Cardiac atrium fibroblast (primary cell): Measurements from ENCODE around the gene TNS2. TPM values are rescaled to one million over a fixed set of nuclear protein-coding genes. Genes with fewer than 3 reads are reported as not detected.

Experiments used
- total RNA-seq: library from RNA; depleted of rRNA; stranded (reverse); fragments of >200 nt; gene quantifications from 2 replicates; pipeline ENCODE4 v1.2.3, GENCODE V29; 2015

TNS2 gene, protein sequence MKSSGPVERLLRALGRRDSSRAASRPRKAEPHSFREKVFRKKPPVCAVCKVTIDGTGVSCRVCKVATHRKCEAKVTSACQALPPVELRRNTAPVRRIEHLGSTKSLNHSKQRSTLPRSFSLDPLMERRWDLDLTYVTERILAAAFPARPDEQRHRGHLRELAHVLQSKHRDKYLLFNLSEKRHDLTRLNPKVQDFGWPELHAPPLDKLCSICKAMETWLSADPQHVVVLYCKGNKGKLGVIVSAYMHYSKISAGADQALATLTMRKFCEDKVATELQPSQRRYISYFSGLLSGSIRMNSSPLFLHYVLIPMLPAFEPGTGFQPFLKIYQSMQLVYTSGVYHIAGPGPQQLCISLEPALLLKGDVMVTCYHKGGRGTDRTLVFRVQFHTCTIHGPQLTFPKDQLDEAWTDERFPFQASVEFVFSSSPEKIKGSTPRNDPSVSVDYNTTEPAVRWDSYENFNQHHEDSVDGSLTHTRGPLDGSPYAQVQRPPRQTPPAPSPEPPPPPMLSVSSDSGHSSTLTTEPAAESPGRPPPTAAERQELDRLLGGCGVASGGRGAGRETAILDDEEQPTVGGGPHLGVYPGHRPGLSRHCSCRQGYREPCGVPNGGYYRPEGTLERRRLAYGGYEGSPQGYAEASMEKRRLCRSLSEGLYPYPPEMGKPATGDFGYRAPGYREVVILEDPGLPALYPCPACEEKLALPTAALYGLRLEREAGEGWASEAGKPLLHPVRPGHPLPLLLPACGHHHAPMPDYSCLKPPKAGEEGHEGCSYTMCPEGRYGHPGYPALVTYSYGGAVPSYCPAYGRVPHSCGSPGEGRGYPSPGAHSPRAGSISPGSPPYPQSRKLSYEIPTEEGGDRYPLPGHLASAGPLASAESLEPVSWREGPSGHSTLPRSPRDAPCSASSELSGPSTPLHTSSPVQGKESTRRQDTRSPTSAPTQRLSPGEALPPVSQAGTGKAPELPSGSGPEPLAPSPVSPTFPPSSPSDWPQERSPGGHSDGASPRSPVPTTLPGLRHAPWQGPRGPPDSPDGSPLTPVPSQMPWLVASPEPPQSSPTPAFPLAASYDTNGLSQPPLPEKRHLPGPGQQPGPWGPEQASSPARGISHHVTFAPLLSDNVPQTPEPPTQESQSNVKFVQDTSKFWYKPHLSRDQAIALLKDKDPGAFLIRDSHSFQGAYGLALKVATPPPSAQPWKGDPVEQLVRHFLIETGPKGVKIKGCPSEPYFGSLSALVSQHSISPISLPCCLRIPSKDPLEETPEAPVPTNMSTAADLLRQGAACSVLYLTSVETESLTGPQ (N-terminal part only)
- 99.6 and 100 TPM in 2 replicates for total RNA-seq

DNA sequence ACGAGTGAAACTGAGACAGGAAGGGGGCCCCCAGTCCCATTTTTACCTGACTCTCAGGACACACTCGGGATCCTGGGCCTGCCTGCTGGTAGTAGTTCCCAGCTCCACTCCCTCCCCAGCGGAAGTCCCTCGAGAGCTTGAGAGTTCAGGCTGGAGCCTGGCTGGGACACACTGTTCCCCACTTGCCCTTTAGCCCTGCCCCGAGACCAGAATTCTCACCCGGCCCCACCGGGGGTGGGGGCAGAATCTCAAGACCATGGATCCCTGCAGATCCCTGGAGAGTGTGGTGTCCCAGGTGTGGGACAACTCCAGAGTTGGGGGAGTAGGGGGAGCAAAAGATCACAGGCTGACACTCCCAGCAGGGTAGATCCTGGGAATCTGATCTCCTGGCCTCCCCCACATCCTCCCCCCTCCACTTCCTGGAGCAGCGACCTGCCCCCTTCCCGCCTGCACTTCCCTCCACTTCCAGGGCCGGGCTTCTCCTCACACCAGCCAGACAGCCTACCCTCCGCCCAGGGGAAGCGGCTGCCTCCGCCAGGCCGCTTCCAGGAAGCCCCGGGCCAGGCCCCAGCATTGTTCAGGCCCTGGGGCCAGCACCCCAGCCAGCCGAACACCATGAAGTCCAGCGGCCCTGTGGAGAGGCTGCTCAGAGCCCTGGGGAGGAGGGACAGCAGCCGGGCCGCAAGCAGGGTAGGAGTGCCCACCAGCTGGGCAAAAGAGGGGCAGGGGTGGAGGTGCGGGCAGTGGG lies at the start of gene TNS2:
TSS of gene TNS2 (plus strand) at position 495 of the 748 bp plus-strand sequence. CDS start at position 616, 121 bp downstream.

DNA sequence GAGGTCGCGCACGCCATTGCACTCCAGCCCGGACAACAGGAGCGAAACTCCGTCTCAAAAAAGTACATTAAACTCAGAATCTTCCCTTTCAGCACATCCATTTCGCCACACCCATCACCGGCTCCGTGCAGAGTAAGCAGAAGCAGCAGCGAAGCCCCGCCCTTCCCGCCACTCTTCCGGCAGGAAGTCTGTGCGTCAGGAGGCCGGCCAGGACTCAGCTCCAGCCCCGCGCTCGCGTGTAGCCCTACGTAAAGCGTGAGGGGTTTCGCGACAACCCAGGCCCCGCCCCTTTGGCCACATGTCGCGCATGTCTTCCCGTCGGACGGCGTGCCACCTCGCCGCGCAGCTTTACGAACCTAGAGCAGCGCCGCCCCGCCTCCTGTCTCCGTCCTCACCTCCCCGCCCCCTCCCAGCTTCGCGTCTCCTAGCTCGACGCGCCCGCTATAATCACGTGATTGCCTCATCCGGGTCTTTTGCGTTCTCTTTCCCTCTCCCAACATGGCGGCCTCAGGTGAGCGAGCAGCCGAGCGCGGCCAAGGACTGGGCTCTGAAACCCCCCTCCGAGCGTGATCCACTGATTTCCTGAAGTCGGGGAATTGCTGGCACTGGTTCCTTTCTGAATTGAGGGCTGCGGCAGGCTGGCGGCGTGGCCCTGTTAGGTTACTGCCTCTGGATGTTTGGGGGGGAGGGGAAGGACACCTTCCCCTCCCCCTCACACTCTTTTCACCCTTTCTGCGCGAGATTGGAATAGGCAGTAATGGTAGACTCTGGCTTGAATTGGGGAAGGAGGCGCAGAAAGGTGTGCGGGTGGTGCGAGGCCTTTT lies 43.7 kb upstream of the TNS2 start, which contains the start of gene EIF4B:
TSS of gene EIF4B (plus strand) at position 471 of the 824 bp plus-strand sequence. CDS start at position 499, 28 bp downstream.

DNA sequence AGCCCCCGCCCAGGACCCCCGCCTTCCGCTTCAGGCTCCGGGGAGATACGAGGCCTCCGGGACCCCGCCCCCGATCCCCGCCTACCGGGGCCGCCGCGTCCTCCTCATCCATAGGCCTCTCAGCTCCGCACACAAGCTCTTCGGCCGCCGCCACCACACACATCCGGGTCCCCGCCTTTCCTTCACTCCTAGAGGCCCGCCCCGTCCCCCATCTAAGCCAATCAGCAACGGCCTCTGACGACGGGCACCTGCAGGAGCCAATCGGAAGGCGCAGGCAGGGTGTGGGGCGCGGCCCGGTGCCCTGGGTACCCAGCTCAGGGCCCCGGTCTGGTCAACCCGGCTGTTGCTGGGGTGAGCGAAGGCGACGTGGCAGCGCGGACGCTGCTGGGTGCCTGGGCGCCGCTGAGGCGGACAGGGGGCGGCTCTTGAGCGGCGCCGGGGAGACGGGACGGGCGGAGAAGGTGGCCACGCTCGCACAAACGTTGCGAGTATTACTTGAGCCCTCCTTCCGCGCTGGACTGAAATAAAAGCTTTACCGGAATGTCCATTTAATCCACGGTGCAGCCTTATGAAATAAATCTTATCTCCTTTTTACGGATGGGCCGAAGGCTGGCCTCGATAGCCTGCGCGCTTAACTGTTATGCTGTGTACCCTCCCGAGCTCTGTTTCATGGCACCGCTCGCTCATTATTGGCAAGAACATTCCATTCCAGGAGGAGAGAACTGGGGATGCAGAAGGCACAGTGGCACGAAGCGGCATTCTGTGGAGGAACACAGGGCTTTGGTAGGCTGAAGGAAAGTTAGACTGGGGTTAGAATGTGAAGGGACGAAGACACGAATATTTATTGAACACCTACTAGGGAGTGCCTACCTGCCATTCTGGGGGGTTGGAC lies 29.6 kb downstream of the TNS2 start, which contains the start of gene SPRYD3:
TSS of gene SPRYD3 (minus strand) at position 165 of the 892 bp plus-strand sequence. CDS start at position 108, 57 bp downstream.

DNA sequence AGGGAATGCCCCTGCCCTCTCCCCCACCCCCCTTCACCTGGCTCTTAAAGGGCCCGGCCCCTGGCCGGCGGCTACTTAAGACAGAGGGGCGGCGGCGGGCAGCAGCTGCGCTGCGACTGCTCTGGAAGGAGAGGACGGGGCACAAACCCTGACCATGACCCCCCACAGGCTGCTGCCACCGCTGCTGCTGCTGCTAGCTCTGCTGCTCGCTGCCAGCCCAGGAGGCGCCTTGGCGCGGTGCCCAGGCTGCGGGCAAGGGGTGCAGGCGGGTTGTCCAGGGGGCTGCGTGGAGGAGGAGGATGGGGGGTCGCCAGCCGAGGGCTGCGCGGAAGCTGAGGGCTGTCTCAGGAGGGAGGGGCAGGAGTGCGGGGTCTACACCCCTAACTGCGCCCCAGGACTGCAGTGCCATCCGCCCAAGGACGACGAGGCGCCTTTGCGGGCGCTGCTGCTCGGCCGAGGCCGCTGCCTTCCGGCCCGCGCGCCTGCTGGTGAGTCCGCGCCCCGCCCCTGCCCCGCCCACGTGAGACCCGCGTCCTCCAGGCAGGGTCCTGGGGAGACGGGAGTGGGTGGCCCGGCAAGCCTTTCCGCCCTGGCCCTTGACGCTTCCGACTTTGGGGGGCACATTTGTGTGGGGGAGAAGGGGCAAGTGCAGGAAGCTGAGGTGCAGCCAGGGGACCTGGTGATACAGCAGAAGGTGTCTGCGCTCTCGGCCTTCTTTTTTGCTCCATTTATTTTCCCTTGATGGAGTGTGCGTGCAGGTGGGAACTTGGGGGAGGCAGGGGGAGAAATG lies 47.9 kb downstream of the TNS2 start, which contains the start of gene IGFBP6:
TSS of gene IGFBP6 (plus strand) at position 104 of the 790 bp plus-strand sequence. CDS start at position 155, 51 bp downstream.

DNA sequence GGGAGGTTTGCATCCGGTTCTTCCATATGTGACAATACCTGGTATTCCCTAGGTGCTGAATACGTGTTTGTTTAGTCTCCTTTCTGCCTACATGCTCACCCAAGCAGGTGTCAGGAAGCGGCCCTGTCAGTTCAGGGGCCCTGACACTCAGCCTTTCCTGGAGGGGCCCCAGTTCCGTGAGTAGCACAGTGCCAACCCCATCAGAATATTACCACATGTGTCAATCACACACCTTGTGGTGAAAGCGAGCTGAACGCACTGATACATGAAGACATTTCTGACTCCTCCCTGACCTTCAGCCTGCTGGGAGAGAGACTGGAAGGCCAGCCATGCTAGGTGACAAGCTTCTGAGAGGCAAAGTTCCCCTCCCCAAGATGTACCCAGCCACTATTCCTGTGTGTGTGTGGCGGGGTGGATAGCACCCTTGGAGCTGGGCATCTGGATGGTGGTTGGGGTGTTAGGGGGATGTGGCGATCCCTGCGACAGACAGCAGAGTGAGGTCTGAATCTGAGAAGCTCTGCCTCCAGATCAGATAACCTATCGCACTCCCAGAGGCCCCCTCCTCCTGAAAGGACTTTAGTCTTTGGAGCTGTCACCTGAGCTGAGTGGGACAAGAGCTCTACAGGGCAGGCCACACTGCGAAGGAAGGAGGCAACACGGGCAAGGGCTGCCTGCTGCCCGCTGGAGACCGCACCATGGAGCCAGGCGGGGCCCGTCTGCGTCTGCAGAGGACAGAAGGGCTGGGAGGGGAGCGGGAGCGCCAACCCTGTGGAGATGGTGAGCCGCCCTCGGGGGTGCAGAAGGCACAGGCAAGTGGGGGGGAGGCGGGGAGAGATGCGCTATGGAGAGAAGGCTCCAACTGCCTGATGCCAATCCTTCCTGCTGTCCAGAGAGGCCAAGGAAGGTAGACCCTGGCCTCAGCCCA lies 53.3 kb downstream of the TNS2 start, which contains the start of gene SOAT2:
TSS of gene SOAT2 (plus strand) at position 604 of the 925 bp plus-strand sequence. CDS start at position 696, 92 bp downstream.

Other genes with a start within 250 kb of the TNS2 start
- not detected in 2 replicates for gene KRT4, start 235.9 kb upstream of the TNS2 start, total RNA-seq
- not detected in 2 replicates for gene KRT79, start 215.8 kb upstream of the TNS2 start, total RNA-seq
- not detected in 2 replicates for gene KRT78, start 201.1 kb upstream of the TNS2 start, total RNA-seq
- 12.8 and 17.9 TPM in 2 replicates for gene KRT8, start 145.0 kb upstream of the TNS2 start, total RNA-seq
- 241 and 333 TPM in 2 replicates for gene KRT18, start 100.9 kb upstream of the TNS2 start, total RNA-seq
- 547 and 594 TPM in 2 replicates for gene EIF4B, start 43.6 kb upstream of the TNS2 start, total RNA-seq
- 24.3 and 27.1 TPM in 2 replicates for gene SPRYD3, start 29.3 kb downstream of the TNS2 start, total RNA-seq
- gene IGFBP6, start 47.6 kb downstream of the TNS2 start, total RNA-seq = 275 and 379 TPM in 2 replicates
- gene SOAT2, start 53.4 kb downstream of the TNS2 start, total RNA-seq = not detected in 2 replicates
- gene ZNF740, start 130.7 kb downstream of the TNS2 start, total RNA-seq = 5.0 and 6.5 TPM in 2 replicates
- 7.4 and 11.8 TPM in 2 replicates for gene CSAD, start 130.9 kb downstream of the TNS2 start, total RNA-seq
- 0.18 TPM in 1 of 2 replicates, not detected in the other for gene ITGB7, start 157.2 kb downstream of the TNS2 start, total RNA-seq
- gene RARG, start 182.1 kb downstream of the TNS2 start, total RNA-seq = 15.6 and 17.7 TPM in 2 replicates
- 3.2 and 4.7 TPM in 2 replicates for gene ESPL1, start 218.2 kb downstream of the TNS2 start, total RNA-seq
- 376 and 591 TPM in 2 replicates for gene PFDN5, start 245.5 kb downstream of the TNS2 start, total RNA-seq
- gene MYG1, start 249.6 kb downstream of the TNS2 start, total RNA-seq = 38.6 and 54.3 TPM in 2 replicates